HG02943 (cell line): Measurements from ENCODE around the gene CREG2.
"Not testable (repeated sequence)": the region's sequence is repeated elsewhere in the genome, so short reads cannot be mapped to it uniquely, and the experiment has no call there.

Experiments used
- ATAC-seq: cut with Tn5 transposase; IDR thresholded peaks from one replicate; pipeline ENCODE4 v1.9.1; 2021; ENCODE audit warnings: mild to moderate bottlenecking, low read depth, moderate library complexity; ENCODE audit not compliant: unreplicated experiment

The CREG2 gene

DNA sequence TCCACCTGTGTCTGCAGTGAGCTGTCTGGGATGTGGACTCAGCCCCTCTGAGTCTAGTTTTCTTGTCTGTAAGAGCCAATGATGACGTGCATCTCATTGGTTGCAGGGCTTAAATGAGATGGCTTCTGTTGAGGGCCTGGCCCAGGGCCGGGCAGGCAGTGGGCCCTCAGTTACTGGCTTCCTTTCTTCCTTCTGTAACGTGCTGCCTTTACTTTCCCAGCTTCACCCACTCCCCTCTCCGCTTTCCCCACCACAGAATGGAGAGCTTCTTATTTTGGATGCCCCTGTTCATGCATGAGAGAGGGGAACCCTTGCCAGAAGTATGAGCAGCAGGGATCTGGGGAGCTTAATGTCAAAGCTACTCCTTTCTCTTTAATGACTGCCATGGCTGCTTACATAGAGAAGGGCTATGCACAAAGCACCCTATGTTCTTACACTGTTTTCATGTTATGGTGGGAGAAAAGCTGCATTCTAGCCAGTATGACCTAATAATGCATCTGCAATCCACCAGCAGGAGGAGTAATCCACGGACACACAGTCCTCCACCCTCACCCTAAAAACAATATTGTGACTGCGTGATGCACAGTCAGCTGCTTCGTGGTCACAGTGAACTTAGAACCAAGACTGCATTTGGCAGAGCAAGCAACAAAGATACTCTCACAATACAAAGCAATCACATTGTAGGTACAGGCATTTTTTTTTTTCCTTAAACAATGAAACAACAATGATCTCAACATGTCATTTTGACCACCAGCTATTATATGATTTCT, 37.2 kb downstream of the CREG2 start:
- ATAC-seq = no peak

DNA sequence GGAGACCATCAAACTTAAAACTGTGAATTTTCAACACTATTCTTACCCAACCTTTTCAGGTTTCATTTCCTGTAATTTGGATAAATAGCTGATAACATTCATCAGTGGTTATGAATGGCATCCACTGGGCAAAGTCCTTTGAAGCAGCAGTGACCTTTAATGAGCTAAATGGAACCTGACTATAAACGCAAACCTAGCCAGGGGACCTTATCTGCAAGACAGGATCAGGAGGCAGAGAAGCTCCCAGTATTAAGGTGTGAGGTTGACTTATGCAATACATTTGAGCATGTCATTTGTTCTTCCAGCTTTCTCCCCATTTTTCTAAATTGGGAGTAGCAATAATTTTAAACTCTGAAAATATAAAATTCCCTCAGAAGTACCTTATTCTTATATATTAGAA, 38.4 kb downstream of the CREG2 start:
- no peak for ATAC-seq

DNA sequence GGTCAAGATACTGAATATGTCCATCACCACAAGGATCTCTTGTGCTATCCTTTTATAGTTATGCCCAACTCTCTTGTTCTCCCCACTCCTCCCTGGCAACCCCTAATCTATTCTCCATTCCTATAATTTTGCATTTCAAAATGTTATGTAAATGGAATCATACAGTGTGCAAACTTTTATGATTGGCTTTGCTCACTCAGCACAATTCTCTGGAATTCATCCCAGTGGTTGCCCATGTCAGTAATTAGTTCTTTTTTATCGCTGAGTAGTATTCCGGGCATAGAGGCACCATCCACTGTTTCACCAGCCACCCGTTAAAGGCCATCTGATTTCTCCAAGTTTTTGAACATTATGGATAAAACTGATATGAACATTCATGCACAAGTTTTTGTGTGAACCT, 40.4 kb downstream of the CREG2 start:
- ATAC-seq = no peak

DNA sequence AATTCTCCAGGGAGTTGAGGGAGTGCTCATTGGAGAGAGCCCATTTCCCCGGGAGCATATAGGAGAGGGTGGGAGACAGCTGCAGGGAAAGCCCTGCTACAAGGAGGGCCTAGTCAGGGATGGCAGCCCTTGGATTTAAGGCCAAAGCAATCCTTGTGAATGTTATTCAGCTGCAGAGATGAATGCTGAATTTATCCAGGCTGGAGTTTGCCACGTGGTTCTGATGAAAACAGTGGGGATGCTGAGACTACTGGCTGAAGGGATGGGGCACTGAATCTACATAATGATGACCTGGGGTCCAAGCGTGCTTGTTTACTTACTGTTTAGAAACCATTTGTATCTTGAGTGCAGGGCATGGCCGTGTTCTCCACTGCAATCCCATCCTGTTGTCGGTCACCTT, 43.2 kb downstream of the CREG2 start:
- ATAC-seq = no peak

DNA sequence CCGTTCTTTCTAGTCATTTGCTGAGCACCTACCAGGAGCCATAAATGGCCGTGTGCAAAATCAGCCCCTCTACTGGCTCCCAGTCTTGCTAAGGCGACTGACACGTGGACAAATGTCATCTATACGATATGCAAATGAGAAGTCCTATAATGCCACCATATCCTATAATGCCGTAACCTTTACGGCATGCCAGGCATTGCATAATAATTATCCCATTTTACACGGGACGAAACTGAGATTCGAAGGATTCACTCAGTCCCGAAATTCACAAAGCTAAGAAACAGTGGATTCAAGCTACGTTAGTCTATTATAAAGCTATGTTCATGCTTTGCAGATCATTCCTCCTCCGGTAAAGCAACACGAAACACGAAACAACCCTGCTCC, 44.7 kb downstream of the CREG2 start:
- no peak for ATAC-seq

DNA sequence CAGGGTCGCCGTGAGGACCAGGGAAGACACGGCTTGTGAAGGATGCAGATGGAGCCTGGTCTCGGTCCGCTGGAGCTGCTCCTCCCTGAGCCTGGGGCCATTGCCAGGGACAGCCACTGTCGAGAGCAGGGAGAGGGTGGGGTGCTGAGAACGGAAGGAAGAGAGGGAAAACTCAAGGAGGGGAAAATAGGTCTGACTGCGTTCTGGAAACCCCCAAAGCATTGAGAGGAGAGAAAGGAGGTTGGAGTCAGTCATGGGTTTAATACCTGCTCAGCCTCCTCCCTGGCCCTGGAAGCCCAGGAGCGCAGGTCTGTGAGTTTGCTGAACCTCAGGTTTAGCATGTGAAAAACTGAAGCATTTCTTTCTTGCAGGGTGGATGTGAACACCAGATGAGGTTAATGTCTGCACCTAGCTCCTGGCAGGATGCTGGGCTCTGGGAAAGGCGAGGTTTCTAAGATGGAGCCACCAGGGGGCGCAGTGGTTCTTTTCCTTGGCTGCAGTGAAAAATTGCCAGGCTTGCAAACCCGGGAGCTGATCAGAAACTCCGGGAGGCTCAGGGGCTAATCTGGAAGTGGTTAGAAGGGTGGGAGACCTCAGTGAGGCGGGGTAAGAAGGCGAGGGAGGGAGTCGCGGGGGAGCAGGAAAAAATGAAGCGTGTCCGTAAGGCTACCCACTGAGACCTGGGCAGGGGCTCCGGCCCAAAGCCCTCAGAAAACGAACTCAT, 45.2 kb downstream of the CREG2 start:
- ATAC-seq = no peak

DNA sequence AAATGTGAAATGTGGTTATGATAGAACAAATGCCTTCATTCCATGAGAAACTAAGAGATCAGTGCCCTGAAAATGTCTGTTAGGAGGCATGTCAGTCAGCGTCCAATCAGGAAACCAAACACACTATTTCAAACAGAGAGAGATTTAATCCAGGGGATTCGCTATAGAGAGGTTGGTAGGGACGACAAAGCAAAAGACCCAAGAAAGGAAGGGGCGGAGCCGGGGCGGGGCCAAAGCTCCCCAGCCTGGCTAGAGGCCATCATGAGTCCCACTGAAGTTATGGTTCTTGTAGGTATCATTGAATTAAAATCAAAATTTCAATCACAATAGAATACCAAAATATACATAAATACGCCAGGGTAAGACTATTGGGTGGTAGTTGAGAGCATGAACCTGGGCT, 45.9 kb downstream of the CREG2 start:
- no peak for ATAC-seq

DNA sequence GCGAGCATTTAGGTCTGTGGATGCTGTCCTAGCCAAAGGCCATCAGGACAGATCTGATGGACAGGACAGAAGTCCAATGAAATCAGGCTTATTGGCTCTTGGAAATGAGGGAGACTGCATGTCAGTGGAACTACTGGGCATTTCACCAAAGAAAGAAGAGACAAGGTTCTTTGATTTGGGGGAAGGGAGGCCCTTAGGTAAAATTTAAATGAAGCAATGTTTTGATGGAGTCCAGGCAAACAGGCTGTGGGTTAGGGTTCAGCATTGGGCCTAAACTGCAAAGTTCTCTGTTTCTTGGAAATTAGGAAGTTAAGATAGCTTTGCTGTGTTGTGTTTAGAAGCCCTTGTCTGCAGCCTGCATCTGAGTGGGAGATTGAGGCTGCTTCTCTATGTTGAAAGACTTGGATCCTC, 47.2 kb downstream of the CREG2 start:
- no peak for ATAC-seq

DNA sequence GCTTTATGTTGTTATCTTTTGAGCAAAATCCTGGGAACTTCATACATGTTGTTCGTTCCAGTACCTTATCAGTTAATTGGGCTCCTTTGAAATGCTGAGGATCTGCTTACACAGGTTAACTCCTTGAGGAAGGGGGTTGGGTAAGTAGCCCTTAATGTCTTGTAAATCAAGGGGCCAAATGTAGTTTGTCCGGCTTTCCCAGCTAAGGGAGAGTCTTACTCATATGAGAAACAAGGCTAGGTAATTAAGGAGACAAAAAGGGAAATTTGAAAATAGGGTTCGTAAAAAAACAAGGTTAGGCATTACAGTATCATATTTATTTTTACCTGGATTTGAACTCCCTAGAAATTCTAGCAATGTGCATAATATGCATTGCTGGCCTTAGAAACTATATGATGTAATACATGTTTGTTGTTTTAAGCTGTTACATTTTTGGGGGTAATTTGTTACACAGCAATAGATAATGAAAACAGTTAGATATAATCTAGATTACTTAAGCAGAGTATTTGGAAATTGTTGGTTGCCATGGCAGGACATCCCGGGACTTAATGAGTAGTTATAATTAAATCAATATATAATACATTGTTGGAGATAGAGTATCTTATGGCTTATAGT, 47.9 kb downstream of the CREG2 start:
- ATAC-seq = no peak

DNA sequence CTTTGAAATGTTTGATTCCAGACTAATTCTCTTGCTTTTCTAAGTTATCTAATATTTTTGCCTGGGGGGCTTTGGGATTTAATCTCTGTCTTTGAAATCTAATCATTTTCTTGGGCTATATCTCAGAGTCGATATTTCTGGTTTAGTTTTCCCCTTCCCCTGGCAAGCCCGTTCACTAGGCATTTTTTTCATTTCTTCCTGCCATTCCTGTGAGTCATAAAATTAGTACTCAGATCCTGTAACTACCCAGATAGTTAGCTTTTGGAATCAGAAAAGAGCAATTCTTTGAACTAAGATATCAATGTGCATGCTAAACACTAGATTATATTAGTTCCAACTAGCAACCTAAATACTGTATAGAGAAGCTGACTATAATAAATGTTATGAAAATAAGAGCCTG, 49.4 kb downstream of the CREG2 start:
- ATAC-seq = no peak

DNA sequence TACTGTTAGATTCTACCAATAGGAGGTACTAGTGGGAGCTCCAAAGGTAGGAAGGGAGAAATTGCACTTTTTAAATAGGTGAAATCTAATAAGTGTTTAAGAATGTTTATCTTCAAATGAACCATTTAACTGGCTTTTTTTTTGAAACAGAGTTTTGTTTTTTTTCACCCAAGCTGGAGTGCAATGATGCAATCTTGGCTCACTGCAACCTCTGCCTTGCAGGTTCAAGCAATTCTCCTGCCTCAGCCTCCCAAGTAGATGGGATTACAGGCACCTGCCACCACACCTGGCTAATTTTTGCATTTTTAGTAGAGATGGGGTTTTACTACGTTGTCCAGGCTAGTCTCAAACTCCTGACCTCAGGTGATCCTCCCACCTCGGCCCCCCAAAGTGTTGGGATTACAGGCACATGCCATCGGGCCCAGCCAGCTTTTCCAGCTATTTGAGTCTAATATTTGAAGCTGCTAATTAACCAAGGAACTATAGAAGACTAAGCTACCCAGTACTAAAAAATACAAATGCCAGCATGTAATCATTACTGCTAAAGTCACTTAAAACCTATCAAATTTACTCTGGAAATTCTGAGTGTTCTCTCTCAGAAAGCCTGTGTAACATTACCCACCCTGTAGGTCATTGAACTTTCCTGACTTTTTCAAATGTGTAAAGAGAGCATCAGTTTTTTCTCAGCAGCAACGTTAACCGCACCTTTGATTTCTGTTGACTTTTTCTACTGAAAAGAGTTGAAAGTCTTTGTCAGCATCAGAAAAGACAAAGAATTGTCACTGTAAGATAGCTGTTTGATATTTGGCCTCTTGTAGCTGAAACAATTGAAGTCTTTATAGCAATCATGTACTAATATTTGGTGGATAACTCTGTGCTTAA, 54.2 kb downstream of the CREG2 start:
- ATAC-seq = no peak

DNA sequence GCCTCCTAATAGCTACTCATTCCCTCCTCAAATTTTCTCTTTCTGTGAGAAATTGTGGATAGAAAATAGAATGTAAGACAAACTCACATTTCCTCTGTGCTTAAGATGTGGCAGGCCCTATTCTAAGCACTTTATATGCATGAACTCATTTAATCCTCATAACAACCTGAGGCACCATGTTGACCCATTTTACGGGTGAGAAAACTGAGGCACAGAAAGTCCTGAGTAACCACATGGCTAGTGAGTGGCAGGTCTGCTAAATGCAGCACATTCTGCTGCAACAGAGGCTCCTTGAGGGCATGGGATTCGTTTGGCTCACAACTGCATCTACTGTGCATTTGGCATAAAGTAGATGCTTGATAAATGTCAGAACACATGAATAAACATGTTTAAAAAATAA, 56.1 kb downstream of the CREG2 start:
- no peak for ATAC-seq

DNA sequence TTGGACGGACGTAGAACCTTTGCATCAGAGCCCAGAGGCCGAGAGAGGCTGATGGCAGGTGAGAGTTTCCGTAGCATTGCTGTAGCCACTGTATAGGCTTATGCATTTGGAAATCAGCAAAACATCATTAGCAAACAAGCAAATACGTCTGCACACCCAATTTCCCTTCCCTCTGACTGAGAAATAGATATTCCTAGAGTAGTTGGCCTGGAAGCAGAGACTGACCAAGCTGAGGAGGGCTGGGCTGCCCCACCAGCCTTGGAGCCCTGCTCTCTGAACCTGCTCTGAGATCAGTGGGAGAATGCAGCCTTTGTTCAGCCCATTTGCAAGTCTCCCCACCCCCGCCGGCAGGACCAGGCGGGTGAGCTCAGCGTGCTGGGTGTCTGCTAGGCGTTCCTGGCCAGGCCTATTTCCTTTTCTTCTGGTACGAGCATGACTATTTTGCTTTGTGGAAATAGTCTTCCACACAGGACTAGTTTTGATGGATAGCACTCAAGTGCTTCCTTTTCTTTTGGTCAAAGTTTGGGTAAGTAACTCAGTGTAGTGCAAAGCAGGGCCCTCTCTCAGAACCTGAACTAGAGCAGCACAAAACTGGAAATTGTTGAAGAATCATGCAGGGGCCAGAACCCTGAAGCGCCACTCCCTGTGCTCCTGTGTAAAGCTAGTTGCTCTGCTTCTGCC, 56.9 kb downstream of the CREG2 start:
- no peak for ATAC-seq

DNA sequence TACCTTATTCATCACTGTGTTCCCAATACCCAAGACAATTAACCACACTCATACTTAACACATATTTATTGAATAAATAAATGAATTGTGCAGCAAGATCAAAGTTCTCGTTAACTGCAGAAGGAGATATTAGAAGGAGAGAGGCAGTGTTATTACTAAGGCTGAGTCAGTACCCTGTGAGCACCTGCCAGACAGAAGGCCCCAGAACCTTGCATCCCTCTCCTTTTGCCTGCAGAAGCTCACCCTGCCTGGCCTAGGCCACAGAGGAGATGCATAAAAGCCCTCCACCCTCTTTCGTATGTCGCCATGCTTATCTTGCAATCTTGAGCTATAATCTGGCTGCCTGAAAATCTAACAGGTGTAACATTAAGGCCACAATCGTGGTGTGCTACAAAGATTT, 58.3 kb downstream of the CREG2 start:
- no peak for ATAC-seq

DNA sequence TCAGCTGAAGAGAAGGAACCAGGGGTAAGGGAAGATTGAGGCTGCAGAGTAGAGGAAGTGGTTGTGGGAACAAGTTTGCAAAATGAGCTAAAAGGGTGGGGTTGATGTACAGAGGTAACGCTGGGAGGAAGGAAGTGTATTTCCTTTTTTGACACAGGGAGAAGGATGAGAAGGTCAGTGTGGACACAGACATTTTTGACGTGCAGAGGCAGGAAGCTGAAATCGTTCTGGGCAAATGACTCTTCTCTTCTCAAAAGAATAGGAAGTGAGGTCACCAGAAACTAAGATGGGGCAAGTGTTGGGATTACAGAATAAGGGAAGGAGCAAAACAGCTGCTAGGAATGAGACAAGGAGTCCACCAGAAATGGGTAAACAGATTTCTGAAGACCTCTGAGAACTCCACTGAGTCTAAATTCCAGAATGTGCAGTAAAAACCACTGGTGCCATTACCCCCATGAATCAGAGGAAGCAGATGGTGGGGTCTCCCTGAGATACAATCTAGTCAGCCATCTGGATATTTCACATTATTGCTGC, 58.8 kb downstream of the CREG2 start:
- ATAC-seq = no peak

DNA sequence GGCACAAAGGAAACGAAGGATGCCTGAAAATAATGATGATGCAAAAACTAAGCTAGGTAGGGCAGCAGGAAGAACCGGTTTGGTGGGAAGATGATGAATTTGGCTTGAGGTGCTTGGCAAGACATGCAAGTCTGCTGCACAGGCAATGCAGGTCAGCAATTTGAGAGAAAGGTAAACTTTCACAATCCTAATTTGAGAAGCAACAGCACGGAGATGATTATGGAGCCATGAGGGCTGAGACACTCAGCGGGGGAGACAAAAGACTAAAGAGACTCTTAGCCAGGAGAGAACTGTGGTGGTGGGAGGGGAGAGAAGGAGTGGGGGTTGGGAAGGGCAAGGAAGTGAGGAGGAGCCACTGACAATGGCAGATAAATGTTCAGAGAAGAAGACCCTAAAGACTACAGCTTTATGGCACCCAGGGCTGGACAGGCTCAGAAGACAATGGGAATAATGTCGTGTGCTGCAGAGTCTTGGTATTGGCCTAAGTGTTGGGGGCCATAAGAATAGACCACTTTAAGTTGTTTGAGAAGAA, 59.4 kb downstream of the CREG2 start:
- no peak for ATAC-seq

DNA sequence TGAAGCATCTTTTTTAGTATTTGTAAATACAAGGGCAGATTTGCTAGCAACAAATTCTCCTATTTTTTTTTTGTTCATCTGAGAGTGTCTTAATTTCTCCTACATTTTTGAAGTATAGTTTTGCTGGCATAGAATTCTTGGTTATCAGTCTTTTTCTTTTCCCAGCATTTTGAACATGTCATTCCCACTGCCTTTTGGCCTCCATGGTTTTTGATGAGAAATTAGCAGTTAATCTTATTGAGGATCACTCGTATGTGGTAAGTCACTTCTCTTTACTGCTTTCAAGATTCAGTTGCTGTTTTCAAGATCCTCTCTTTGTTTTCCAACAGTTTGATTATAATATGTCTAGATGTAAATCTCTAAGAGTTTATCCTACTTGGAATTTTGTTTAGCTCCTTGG, 61.9 kb downstream of the CREG2 start:
- ATAC-seq = no peak

DNA sequence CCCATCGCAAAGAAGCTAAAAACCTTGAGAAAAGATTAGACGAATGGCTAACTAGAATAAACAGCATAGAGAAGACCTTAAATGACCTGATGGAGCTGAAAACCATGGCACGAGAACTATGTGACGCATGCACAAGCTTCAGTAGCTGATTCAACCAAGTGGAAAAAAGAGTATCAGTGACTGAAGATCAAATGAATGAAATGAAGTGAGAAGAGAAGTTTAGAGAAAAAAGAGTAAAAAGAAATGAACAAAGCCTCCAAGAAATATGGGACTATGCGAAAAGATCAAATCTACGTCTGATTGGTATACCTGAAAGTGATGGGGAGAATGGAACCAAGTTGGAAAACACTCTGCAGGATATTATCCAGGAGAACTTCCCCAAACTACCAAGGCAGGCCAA, 70.7 kb downstream of the CREG2 start:
- ATAC-seq = not testable (repeated sequence)

DNA sequence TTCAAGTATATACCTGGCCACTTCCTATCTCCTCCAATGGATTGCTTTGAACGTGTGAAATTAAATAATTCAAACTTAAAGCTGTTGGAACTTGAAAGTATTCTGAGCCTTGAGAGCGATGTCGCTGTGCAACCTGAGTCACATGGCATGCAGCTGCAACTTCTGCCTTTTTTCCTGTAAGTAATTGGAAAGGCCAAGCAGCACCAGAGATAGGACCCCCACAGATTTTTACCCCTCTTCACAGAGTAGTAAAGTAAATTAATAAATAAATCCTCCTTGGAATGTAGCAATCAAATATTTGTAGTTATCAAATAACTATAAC, 75.6 kb downstream of the CREG2 start:
- ATAC-seq = no peak
